OCI-LY3 (cell line): Measurements from ENCODE around the gene PACRG.

Experiments used
- H2AFZ ChIP-seq: fragments of 200-600, 300-600 bp; shearing (Covaris generic); 2 replicates; pipeline ENCODE4 v1.6.0; 2014; ENCODE audit warnings: antibody characterized with exemption, low read depth, low read length
- H3K27ac ChIP-seq: fragments of 200-600, 300-600 bp; sonication (generic); 2 replicates; pipeline ENCODE4 v1.5.1; 2014; ENCODE audit warnings: mild to moderate bottlenecking, low read length, moderate library complexity, mixed read lengths
- H3K27me3 ChIP-seq: fragments of 200-600, 300-600 bp; sonication (generic); 2 replicates; pipeline ENCODE4 v1.6.1; 2014; ENCODE audit warnings: low read depth, low read length, mixed read lengths
- H3K36me3 ChIP-seq: fragments of 200-600, 300-600 bp; sonication (generic); replicated peaks from 2 replicates; pipeline ENCODE3; 2014; ENCODE audit warnings: low read depth, low read length, mixed read lengths
- H3K4me1 ChIP-seq: fragments of 300-600, 200-600 bp; sonication (generic); 2 replicates; pipeline ENCODE4 v1.6.1; 2014; ENCODE audit warnings: low read length, mixed read lengths
- H3K4me2 ChIP-seq: fragments of 200-600, 300-600 bp; sonication (generic); 2 replicates; pipeline ENCODE4 v1.6.1; 2014; ENCODE audit warnings: low read length, mixed read lengths
- H3K4me3 ChIP-seq: fragments of 300-600, 200-600 bp; sonication (generic); 2 replicates; pipeline ENCODE4 v1.5.1; 2014; ENCODE audit warnings: antibody characterized with exemption, mild to moderate bottlenecking, low read length, moderate library complexity
- H3K79me2 ChIP-seq: fragments of 300-600, 200-600 bp; shearing (Covaris generic); 2 replicates; pipeline ENCODE4 v1.6.1; 2014; ENCODE audit warnings: mild to moderate bottlenecking, low read length, mixed read lengths
- H3K9ac ChIP-seq: fragments of 300-600, 200-600 bp; shearing (Covaris generic); 2 replicates; pipeline ENCODE4 v1.6.0; 2014; ENCODE audit warnings: mild to moderate bottlenecking, low read length, moderate library complexity
- H3K9me3 ChIP-seq: fragments of 200-600, 300-600 bp; shearing (Covaris generic); 2 replicates; pipeline ENCODE4 v1.6.1; 2014; ENCODE audit warnings: low read length, mixed read lengths; ENCODE audit not compliant: insufficient read depth
- H4K20me1 ChIP-seq: fragments of 200-600, 300-600 bp; sonication (generic); 2 replicates; pipeline ENCODE4 v1.6.1; 2016; ENCODE audit warnings: low read length, mixed read lengths; ENCODE audit not compliant: insufficient read depth
- EZH2phosphoT487 ChIP-seq: fragments of 200-600 bp; shearing (Covaris generic); IDR thresholded peaks from 2 replicates; pipeline ENCODE4 v1.6.1; 2018; ENCODE audit warnings: antibody characterized with exemption, mixed run types, low read depth
- TF ChIP-seq, protein P1 (sequence below): fragments of 200-600, 300-600 bp; sonication (generic); IDR thresholded peaks from 2 replicates; pipeline ENCODE4 v1.5.1; 2014; ENCODE audit warnings: antibody characterized with exemption, low read length, low read depth

The PACRG gene

DNA sequence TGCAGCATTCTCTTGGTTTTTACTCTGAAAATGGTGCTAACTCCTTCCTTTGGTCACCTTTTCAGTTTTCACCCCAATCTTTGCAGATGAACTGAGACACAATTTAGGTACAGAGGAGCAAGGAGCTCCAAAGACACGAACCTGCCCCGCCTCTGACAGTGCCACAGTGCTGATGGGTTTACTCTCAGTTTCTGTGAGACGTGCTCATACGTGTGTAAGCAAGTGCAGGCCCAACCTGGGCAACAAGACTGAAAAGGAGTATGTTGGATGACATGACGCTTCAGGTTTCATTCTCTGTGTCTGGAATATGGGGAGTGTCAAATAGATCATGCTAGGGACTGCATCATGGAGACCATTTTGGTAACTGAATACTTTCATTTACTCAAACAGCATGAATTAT, 352.5 kb downstream of the PACRG start:
- H3K4me3 ChIP-seq = no peak overlapping the region
- H4K20me1 ChIP-seq = no peaks in the 10 kb centered on the region
- H3K9me3 ChIP-seq = no peaks in the 10 kb centered on the region
- no peak overlapping the region for H3K9ac ChIP-seq
- no peaks in the 10 kb centered on the region for H3K79me2 ChIP-seq
- no peaks in the 10 kb centered on the region for H3K36me3 ChIP-seq
- H3K27ac ChIP-seq = no peak overlapping the region
- TF ChIP-seq, protein P1, sequence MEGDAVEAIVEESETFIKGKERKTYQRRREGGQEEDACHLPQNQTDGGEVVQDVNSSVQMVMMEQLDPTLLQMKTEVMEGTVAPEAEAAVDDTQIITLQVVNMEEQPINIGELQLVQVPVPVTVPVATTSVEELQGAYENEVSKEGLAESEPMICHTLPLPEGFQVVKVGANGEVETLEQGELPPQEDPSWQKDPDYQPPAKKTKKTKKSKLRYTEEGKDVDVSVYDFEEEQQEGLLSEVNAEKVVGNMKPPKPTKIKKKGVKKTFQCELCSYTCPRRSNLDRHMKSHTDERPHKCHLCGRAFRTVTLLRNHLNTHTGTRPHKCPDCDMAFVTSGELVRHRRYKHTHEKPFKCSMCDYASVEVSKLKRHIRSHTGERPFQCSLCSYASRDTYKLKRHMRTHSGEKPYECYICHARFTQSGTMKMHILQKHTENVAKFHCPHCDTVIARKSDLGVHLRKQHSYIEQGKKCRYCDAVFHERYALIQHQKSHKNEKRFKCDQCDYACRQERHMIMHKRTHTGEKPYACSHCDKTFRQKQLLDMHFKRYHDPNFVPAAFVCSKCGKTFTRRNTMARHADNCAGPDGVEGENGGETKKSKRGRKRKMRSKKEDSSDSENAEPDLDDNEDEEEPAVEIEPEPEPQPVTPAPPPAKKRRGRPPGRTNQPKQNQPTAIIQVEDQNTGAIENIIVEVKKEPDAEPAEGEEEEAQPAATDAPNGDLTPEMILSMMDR = no peak
- TF ChIP-seq EZH2phosphoT487 = no peak
- H3K4me2 ChIP-seq = no peak overlapping the region
- H3K27me3 ChIP-seq = no peaks in the 10 kb centered on the region
- no peak overlapping the region for H2AFZ ChIP-seq
- H3K4me1 ChIP-seq = no peaks in the 10 kb centered on the region

DNA sequence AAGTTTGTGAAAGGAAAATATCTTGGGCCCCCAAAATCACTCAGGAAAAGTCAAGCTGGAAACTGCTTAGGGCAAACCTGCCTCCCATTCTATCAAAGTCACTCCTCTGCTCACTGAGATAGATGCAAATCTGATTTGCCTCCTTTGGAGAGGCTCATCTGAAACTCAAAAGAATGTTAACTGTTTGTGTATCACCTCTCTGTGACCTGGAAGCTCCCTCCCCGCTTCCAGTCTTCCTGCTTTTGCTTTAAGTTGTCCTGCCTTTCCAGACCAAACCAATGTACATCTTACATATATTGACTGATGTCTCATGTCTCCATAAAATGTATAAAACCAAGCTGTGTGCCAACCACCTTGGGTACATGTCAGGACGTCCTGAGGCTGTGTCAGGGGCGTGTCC, 355.4 kb downstream of the PACRG start:
- no peak overlapping the region for H2AFZ ChIP-seq
- no peaks in the 10 kb centered on the region for H4K20me1 ChIP-seq
- H3K79me2 ChIP-seq = no peaks in the 10 kb centered on the region
- H3K27me3 ChIP-seq = peaks cover 4% of the 10 kb centered on the region; the same call in 1 of the 2 replicates
- H3K9ac ChIP-seq = no peak overlapping the region
- no peak overlapping the region for H3K4me2 ChIP-seq
- no peaks in the 10 kb centered on the region for H3K9me3 ChIP-seq
- no peak overlapping the region for H3K4me3 ChIP-seq
- no peaks in the 10 kb centered on the region for H3K36me3 ChIP-seq
- no peaks in the 10 kb centered on the region for H3K4me1 ChIP-seq
- TF ChIP-seq EZH2phosphoT487 = no peak
- TF ChIP-seq, protein P1 = no peak
- H3K27ac ChIP-seq = no peak overlapping the region

DNA sequence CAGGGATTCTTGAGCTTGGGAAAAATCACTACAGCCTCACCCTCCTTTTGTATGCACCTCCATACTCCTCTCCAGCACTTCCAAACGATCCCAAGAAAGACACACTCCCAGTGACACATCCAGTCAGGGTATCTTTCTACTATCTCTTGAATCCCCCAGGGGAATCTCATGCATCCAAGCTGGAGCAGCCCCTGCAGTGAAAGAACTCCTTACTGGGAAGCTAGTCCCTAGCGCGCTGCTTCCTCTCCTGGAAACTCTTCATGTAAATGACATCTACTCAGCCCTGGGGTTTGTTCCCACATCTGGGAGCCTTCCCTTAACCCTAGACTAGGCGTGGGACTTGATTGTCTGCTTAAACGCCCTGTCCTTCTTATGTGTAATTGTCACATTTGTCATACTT, 357.7 kb downstream of the PACRG start:
- H3K79me2 ChIP-seq = no peaks in the 10 kb centered on the region
- peaks cover 4% of the 10 kb centered on the region; the same call in 1 of the 2 replicates for H3K27me3 ChIP-seq
- H3K4me1 ChIP-seq = no peaks in the 10 kb centered on the region
- H3K9me3 ChIP-seq = no peaks in the 10 kb centered on the region
- TF ChIP-seq EZH2phosphoT487 = no peak
- TF ChIP-seq, protein P1 = no peak
- no peaks in the 10 kb centered on the region for H4K20me1 ChIP-seq
- H3K27ac ChIP-seq = no peak overlapping the region
- H3K9ac ChIP-seq = no peak overlapping the region
- no peaks in the 10 kb centered on the region for H3K36me3 ChIP-seq
- H3K4me2 ChIP-seq = no peak overlapping the region
- no peak overlapping the region for H3K4me3 ChIP-seq
- no peak overlapping the region for H2AFZ ChIP-seq

DNA sequence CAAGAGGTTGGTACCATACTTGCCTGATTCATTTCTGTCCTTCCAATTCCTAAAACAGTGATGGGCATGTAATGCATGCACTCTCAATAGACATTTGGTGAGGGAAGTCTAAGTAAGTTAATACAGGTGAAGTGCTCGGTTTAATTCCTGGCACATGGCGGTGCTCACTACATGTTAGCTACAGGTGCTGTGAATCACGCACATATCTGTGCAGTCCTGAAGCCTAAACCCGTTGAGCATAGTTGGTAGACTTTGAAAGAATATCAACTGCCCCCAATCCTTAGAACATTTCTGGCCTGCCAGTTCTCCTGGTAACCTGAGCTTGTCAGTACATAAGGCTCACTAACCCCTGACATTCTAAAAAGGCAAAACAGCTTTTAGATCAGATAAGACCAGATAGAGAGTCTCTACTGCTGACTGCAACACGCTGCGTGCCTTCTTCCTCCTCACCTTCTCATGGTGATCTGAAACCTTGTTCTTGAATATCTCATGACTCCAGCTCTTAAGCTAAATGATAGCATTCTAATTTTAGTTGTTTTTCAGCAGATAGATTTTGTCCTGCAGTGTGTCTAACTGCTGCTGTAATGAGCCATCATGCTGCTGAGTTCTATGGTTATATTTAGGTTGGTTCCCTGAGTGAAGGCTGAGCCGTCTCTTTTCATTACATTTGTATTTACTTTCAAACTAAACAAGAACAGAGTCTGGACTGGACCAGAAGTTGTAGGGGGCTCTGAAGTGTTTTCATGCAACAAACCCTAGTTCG, 358.3 kb downstream of the PACRG start:
- no peaks in the 10 kb centered on the region for H3K79me2 ChIP-seq
- peaks cover 4% of the 10 kb centered on the region; the same call in 1 of the 2 replicates for H3K27me3 ChIP-seq
- no peak overlapping the region for H2AFZ ChIP-seq
- no peaks in the 10 kb centered on the region for H3K4me1 ChIP-seq
- no peak overlapping the region for H3K4me2 ChIP-seq
- no peak overlapping the region for H3K27ac ChIP-seq
- H3K36me3 ChIP-seq = no peaks in the 10 kb centered on the region
- H4K20me1 ChIP-seq = no peaks in the 10 kb centered on the region
- no peak for TF ChIP-seq EZH2phosphoT487
- TF ChIP-seq, protein P1 = no peak
- H3K4me3 ChIP-seq = no peak overlapping the region
- no peaks in the 10 kb centered on the region for H3K9me3 ChIP-seq
- no peak overlapping the region for H3K9ac ChIP-seq
